GM12878 (cell line): Measurements from ENCODE around the gene ABHD8. TPM values are rescaled to one million over a fixed set of nuclear protein-coding genes. Genes with fewer than 3 reads are reported as not detected.

Source experiments
- ATF3 ChIP-seq: IDR thresholded peaks from 2 replicates; pipeline ENCODE4 v1.6.1; 2011; ENCODE audit warnings: low read depth, mild to moderate bottlenecking, low read length, moderate library complexity, borderline replicate concordance; ENCODE audit errors: extremely low read depth
- CHD2 ChIP-seq: IDR thresholded peaks from 2 replicates; pipeline ENCODE4 v1.6.1; 2011; ENCODE audit warnings: low read depth, low read length, improper control_type of control experiment, borderline replicate concordance
- E2F4 ChIP-seq: IDR thresholded peaks from 2 replicates; pipeline ENCODE4 v1.6.1; 2012; ENCODE audit warnings: low read depth, low read length, improper control_type of control experiment
- JUNB ChIP-seq: IDR thresholded peaks from 2 replicates; pipeline ENCODE4 v1.6.1; 2016; ENCODE audit warnings: antibody characterized with exemption, mild to moderate bottlenecking
- KLF5 ChIP-seq: fragments of 450-650 bp; IDR thresholded peaks from 2 replicates; pipeline ENCODE4 v1.6.1; 2014; ENCODE audit warnings: mild to moderate bottlenecking; ENCODE audit not compliant: partially characterized antibody
- MAX ChIP-seq: IDR thresholded peaks from 2 replicates; pipeline ENCODE4 v1.6.1; 2012; ENCODE audit warnings: low read depth, low read length, improper control_type of control experiment
- MEF2A ChIP-seq: IDR thresholded peaks from 2 replicates; pipeline ENCODE4 v1.6.1; 2011; ENCODE audit warnings: low read depth, mild to moderate bottlenecking, low read length, moderate library complexity; ENCODE audit not compliant: insufficient read depth
- NBN ChIP-seq: fragments of 450-650 bp; IDR thresholded peaks from 2 replicates; pipeline ENCODE4 v1.6.1; 2016
- POLR2AphosphoS2 ChIP-seq: IDR thresholded peaks from 2 replicates; pipeline ENCODE4 v1.6.1; 2011; ENCODE audit warnings: low read depth, mild to moderate bottlenecking, low read length, improper control_type of control experiment, moderate library complexity
- RELA ChIP-seq: fragments of 450-650 bp; IDR thresholded peaks from 2 replicates; pipeline ENCODE4 v1.8.0; 2014; ENCODE audit warnings: borderline replicate concordance; ENCODE audit not compliant: partially characterized antibody
- SIX5 ChIP-seq: IDR thresholded peaks from 2 replicates; pipeline ENCODE4 v1.6.1; 2011; ENCODE audit warnings: mild to moderate bottlenecking, low read depth, low read length, moderate library complexity; ENCODE audit not compliant: severe bottlenecking
- SPI1 ChIP-seq: IDR thresholded peaks from 2 replicates; pipeline ENCODE4 v1.6.1; 2011; ENCODE audit warnings: low read depth, mild to moderate bottlenecking, low read length, moderate library complexity, borderline replicate concordance; ENCODE audit not compliant: insufficient read depth
- USF1 ChIP-seq: IDR thresholded peaks from 2 replicates; pipeline ENCODE4 v1.6.1; 2011; ENCODE audit warnings: borderline replicate concordance, low read depth, mild to moderate bottlenecking, moderate library complexity, mixed read lengths, low read length; ENCODE audit not compliant: insufficient read depth; ENCODE audit errors: extremely low read length
- YBX1 ChIP-seq: fragments of 450-650 bp; IDR thresholded peaks from 2 replicates; pipeline ENCODE4 v1.6.1; 2016; ENCODE audit warnings: antibody characterized with exemption
- ZBTB11 ChIP-seq: fragments of 450-650 bp; formaldehyde crosslinking; IDR thresholded peaks from 2 replicates; pipeline ENCODE4 v1.5.0; 2022; ENCODE audit warnings: mild to moderate bottlenecking, missing genetic modification characterization
- ZBTB40 ChIP-seq: fragments of 450-650 bp; IDR thresholded peaks from 2 replicates; pipeline ENCODE4 v1.6.1; 2016; ENCODE audit warnings: mild to moderate bottlenecking, moderate library complexity, borderline replicate concordance
- ZNF207 ChIP-seq: fragments of 450-650 bp; IDR thresholded peaks from 2 replicates; pipeline ENCODE4 v1.6.1; 2014; ENCODE audit warnings: antibody characterized with exemption, mild to moderate bottlenecking, borderline replicate concordance
- ZNF384 ChIP-seq: IDR thresholded peaks from 2 replicates; pipeline ENCODE4 v1.6.1; 2012; ENCODE audit warnings: low read depth, mild to moderate bottlenecking, low read length, improper control_type of control experiment, borderline replicate concordance
- polyA plus RNA-seq, 11 experiments: library from polyadenylated mRNA; depleted of rRNA in 4 of 11; unstranded in 6 of 11; stranded (reverse) in 5 of 11; fragments of >200 nt; fragmentation: Nextera tagmentation in 4 of 11; fragmentation: Illumina TruSeq in 1 of 11; extraction: Ambion mirVana in 4 of 11; extraction: Trizol in 1 of 11; gene quantifications; 1 replicate in 1 of 11; 2 replicates in 10 of 11; pipeline versions ENCODE4 v1.2.1 to v1.2.3, GENCODE V29; 2011 to 2016; ENCODE audit warnings: inconsistent platforms in 2 of 11, missing spikeins in 2 of 11, low read depth in 1 of 11
- total RNA-seq, 4 experiments: library from RNA; depleted of rRNA in 3 of 4; stranded (reverse); fragments of >200 nt in 3 of 4; fragmentation: Illumina TruSeq in 1 of 4; extraction: Trizol in 1 of 4; gene quantifications; 2 replicates each; pipeline versions ENCODE4 v1.2.1 to v1.2.3, GENCODE V29; 2013 to 2021

The ABHD8 gene
- total and polyA plus RNA-seq, 10 of the 15 experiments (the other 5 are each of a cell fraction or from before 2014, with no cell fraction given), result 0.03 to 12.5 (median 6.0) TPM

GRCh38 chr19:17336872-17337674, 33.8 kb upstream of the ABHD8 start, which contains the start of gene GTPBP3 (continued):
- TF ChIP-seq ATF3, result no peak
- TF ChIP-seq RELA, result no peak
- TF ChIP-seq CHD2, result peak; percentile 90
- no peak for TF ChIP-seq USF1
- TF ChIP-seq YBX1, result no peak
- peak; percentile 90 for TF ChIP-seq NBN
- TF ChIP-seq SPI1, result no peak
- peak; percentile 73 for TF ChIP-seq SIX5
- 0 out of 2 replicates have a peak, but pooled peaks have one; percentile 38 for TF ChIP-seq POLR2AphosphoS2
- peak; percentile 92 for TF ChIP-seq ZBTB11 (CRISPR knock-in tag)
- TF ChIP-seq MEF2A, result no peak
- peak; percentile 72 for TF ChIP-seq MAX
- TF ChIP-seq KLF5, result no peak
- TF ChIP-seq E2F4, result peak; percentile 86
- TF ChIP-seq ZNF207, result peak; percentile 86; the same call in 1 of the 2 replicates
- TF ChIP-seq ZNF384, result no peak
- peak; percentile 99 for TF ChIP-seq ZBTB40
- no peak; the same call in 1 of the 2 replicates for TF ChIP-seq JUNB
